ENCODE results near the gene NLRP6.
"Not testable (repeated sequence)": the region's sequence is repeated elsewhere in the genome, so short reads cannot be mapped to it uniquely, and the experiment has no call there.

NLRP6 gene

GRCh38 chr11:327581-327923 lies 49.3 kb downstream of the NLRP6 start:
- TF ChIP-seq CTCF (IDR thresholded peaks at IDR 0.05; ENCODE audit: extremely low read depth, insufficient read depth, missing control alignments), result no peak
- in situ Hi-C loops (cut with MboI; ENCODE audit: low pct_unique_long_range_greater_than_20kb, low sequenced_read_pairs, unreplicated experiment), result no loop called here
- DNase-seq (ENCODE audit: low spot score), result no peak

DNA sequence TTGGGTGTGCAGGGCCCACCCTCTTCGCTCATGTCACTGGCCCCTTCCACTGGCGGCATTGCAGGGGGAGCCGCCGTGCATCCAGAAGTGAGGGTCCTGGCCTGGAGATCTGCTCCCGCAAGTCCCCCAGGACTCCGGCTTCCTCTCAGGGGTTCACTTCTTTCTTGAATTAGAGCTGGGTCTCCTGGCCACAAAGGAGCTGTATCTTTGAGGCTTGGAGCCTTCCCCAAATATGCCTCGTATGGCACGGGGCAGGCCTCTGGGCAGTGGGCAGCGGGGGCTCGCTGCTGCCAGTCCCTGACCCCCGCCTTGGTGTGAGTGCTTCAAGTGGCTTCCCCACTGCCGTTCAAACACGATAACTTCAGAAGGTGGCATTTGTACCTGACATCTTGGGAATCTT lies 49.8 kb downstream of the NLRP6 start:
- TF ChIP-seq CTCF (IDR thresholded peaks at IDR 0.05; ENCODE audit: extremely low read depth, insufficient read depth, missing control alignments), result no peak
- in situ Hi-C loops (cut with MboI; ENCODE audit: low pct_unique_long_range_greater_than_20kb, low sequenced_read_pairs, unreplicated experiment), result no loop called here

DNA sequence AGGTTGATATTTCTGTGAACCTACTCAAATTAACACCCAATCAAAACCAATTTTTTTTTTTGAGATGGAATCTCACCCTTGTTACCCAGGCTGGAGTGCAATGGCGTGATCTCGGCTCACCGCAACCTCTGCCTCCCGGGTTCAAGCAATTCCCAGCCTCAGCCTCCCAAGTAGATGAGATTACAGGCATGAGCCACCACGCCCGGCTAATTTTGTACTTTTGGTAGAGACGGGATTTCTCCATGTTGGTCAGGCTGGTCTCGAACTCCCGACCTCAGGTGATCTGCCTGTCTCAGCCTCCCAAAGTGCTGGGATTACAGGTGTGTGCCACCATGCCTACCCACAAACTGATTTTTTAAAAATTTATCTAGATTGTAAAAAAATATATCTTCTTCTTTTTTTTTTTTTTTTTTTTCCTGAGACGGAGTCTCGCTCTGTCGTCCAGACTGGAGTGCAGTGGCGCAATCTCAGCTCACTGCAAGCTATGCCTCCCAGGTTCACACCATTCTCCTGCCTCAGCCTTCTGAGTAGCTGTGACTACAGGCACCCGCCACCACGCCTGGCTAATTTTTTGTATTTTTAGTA lies 50.4 kb downstream of the NLRP6 start:
- in situ Hi-C loops (cut with MboI; ENCODE audit: low pct_unique_long_range_greater_than_20kb, low sequenced_read_pairs, unreplicated experiment), result not testable (repeated sequence)

More for the DNA sequence above, 49.8 kb downstream of the NLRP6 start:
- DNase-seq (ENCODE audit: low spot score), result no peak

GRCh38 chr11:329886-330253 lies 51.7 kb downstream of the NLRP6 start:
- no peak for DNase-seq (ENCODE audit: low spot score)
- in situ Hi-C loops (cut with MboI; ENCODE audit: low pct_unique_long_range_greater_than_20kb, low sequenced_read_pairs, unreplicated experiment), result no loop called here

More for the DNA sequence above, 50.4 kb downstream of the NLRP6 start:
- DNase-seq (ENCODE audit: low spot score), result not testable (repeated sequence)

GRCh38 chr11:330307-330693 lies 52.1 kb downstream of the NLRP6 start:
- TF ChIP-seq CTCF (IDR thresholded peaks at IDR 0.05; ENCODE audit: extremely low read depth, insufficient read depth, missing control alignments), result no peak
- in situ Hi-C loops (cut with MboI; ENCODE audit: low pct_unique_long_range_greater_than_20kb, low sequenced_read_pairs, unreplicated experiment), result no loop called here
- DNase-seq (ENCODE audit: low spot score), result no peak

More at GRCh38 chr11:329886-330253, 51.7 kb downstream of the NLRP6 start:
- TF ChIP-seq CTCF (IDR thresholded peaks at IDR 0.05; ENCODE audit: extremely low read depth, insufficient read depth, missing control alignments), result no peak

DNA sequence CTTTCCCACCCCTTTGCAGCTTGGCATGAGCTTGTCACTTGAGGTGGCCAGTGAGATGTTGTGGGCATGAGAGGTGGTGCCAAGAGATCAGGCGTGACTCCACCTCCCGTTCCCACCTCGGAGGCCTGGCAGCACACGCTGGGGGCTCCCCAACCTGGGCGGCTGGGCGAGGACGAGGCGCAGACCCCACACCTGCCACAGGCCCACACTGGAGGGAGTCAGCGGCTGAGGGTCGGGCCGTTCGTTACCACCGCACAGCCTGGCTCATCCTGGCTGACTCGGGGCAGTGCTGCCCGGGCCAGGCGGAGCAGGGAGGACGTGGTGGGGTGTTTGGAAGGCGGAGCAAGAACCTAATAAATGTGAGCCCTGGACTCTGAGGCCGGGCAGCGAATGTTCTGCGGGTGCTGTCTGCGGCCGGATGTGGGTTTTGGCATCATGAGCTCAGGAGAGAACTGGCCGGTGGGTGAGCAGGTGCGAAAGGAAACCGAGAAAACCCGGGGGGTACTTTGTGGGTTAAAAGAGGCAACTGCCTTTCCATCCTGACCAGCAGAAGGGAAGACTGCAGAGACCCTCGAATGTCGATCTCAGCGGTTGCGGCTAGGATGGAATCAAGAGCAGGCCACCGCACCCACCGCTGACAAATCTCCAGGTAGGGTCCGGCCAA lies 52.6 kb downstream of the NLRP6 start:
- in situ Hi-C loops (cut with MboI; ENCODE audit: low pct_unique_long_range_greater_than_20kb, low sequenced_read_pairs, unreplicated experiment), result no loop called here
- no peak for DNase-seq (ENCODE audit: low spot score)
- TF ChIP-seq CTCF (IDR thresholded peaks at IDR 0.05; ENCODE audit: extremely low read depth, insufficient read depth, missing control alignments), result no peak

DNA sequence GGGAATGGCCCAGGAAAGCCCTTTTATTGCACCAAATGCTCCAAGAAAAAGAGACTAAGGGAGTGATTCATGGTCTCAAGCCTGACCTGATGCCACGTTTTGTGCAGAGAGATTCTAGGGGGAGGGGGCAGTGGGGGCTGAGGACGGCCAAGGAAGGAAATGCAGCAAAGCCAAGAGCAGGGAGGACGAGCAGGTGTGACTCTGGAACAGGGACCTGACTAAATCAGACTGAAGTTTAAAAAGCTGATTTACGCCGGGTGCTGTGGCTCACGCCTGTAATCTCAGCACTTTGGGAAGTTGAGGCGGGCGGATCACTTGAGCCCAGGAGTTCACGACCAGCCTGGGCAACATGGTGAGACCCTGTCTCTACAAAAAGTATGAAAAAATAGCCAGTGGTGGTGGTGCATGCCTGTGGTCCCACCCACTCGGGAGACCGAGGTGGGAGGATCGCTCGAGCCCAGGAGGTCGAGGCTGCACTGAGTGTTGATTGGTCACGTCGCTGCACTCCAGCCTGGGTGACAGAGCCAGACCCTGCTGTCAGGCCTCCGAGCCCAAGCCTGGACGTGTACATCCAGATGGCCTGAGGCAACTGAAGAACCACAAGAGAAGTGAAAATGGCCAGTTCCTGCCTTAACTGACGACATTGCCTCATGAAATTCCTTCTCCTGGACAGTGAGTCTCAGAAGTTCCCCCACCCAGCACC lies 53.3 kb downstream of the NLRP6 start:
- no peak for TF ChIP-seq CTCF (IDR thresholded peaks at IDR 0.05; ENCODE audit: extremely low read depth, insufficient read depth, missing control alignments)
- no peak for DNase-seq (ENCODE audit: low spot score)
- in situ Hi-C loops (cut with MboI; ENCODE audit: low pct_unique_long_range_greater_than_20kb, low sequenced_read_pairs, unreplicated experiment), result no loop called here
